Superior temporal gyrus (tissue), 1 donor: ENCODE measurements around the gene RFLNA.
A peak's percentile ranks its signal among the peaks of the same experiment; 100 is the strongest.

Source experiments
- DNase-seq: peaks from one replicate; pipeline ENCODE4 v3.0.0-alpha.2; 2016; ENCODE audit errors: extremely low spot score

Gene RFLNA

DNA sequence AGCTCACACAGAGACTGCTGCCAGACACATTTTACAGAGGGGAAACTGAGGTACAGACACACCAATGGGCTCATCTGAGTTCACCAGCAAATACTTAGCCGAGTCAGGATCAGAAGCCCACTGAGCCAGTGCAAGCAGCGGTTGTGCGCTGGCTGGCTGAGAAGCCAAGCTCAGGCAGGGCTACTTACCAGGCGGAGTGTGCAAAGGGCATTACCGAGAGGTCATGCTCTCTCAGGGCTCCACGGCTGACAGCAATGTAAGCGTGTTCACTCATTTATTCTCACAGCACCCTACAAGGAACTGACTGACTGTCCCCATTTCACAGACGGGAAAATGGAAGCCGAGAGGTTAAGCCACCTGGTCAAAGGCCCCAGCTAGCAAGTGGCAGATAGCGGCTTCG is 63.7 kb downstream of the RFLNA start:
- DNase-seq = no peak

DNA sequence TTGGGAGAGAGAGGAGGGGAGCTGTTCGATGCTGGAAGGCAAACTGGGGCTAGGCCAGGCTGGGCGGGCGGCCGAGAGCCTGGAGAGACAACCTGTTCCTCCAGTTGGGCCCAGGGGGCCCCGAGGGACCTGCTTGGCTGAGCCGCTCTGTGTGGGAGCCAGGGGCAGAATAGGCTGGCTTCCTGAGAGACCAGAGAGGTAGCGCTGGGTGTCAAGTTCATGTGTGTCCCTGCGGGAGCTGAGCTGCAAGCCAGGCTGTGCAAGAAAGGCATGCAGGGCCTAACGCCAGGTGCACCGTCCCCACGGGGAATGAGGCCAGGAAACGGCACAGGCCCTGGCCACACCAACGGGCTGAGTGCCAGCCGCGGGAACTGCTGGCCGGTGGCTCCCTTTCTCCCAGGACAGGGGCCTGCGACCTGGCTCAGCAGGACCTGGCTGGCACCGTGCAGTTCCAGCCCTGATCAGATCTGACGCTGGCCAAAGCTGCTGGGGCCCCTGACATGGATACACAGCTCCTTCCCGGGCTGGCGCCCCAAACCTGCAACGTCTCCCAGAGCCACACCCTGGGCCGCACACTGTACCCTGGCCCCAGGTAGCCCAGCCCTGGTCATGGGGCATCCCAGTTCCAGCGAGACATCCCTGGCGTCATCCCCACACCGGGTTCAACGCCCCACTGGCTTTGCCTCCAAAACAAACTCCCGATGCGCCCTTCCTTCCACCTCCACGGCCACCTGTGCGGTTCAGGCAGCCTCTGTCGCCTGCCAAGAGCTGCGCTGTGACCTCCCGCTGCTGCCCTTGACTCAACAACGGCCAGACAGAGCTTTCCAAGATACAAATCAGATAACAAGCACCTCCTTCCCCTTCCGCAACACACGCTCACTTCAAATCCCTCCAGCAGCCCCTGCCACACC is 65.0 kb downstream of the RFLNA start:
- DNase-seq = peak; percentile 34

DNA sequence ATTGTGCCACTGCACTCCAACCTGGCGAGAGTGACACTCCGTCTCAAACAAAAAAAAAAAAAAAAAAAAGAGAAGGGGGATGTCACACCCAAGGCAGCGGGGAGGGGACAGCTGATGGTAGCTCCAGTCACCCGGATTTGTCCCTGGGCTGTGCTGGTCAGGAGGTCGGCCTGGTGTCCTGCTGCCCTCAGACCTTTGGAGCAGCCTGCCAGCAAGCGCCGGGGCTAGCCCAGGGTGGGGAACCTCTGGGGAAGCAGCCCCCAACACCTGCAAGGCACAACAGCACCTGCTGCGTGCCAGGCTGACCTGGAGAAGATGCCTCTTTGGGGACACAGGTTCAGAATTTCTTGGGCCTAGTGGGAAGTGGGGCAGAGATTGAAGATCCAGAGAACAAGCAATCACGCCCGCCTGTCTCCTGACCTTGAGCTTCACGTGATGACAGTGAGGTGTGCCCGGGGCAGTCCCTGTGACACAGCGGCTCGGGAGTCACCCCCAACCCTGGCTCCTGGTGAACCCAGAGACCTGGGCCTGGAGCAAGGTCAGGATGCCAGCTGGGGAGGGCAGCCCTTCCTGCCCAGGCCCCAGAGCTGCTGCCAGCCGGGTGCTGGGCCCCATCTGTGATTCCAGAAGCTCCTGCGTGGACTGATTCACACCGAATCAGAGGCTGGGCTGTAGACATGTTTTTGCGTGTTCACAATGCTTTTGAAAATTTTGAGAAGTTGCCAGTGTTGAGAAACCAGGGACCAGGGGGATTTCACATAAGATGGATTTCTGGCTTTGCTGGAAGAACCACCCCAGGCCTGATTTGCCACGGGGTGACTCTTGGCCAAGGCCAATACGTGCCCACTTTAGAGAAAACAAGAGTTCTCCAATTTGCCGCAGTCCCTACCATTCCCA is 66.4 kb downstream of the RFLNA start:
- DNase-seq = no peak

DNA sequence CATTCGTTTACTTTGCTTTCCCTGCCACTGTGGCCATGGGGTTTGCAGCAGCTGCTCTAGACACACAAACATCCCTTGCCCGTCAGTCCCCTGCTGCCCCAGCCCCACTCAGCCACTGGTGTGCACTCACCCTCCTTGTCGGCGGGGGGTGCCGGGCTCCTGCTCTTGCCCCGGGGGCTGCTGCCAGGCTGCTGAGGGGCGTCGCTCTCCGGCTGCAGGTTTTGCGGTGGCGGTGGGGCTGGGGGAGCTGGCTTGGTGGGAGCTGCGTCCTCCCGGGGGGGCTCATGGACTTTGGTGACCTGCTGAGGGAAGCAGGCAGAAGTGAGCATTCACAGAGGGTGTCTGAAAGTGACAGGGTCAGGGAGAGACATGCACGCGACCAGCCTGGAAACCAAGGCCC is 67.1 kb downstream of the RFLNA start:
- no peak for DNase-seq

DNA sequence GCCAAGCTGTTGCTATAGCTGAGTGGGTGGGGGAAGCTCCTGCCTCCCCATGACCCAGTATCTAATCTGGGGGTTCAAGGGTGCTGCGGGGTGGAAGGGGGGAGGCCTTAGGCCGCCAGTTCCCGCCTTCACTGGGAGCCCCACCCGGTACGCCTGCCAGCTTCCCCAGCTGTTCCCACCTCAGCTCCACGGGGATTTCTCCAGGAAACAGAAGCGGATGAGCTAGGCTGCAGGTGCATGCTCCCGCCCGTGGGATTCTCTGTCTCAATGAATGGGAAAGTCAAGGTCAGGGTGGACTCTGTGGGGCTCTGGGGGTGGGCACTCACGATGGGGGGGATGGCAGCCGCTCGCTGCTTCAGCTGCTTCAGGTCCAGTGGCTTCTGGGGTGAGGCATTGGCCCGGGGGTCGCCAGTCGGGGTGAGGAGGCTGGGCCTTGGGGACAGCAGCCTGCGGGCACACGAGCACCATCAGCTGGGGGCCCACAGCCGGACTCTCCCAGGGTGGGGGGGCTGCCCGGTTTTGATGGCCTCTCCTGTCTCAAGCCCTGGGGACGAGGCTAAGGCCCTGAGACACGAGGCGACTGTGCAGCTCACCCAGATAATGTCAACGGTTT is 68.6 kb downstream of the RFLNA start:
- DNase-seq = no peak

DNA sequence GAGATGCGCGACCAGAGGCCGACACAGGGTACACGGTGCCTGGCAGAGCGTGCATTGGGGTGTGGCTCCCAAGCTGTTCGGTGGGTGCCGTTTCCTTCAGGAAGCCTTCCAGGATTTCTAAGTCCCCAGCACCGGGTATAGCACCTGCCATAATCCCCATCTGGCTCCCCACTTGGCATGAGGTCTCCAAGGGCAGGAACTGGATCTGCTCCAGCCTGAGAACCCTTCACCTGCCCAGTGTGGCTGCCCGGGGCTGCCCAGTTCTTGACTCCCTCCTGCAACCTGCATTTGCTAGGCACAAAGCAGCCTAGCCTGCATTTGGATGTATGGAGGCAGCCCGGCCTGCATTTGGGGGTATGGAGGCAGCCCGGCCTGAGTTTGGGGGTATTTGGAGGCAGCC is 69.7 kb downstream of the RFLNA start:
- DNase-seq = no peak
